Activated CD4-positive, alpha-beta memory T cell treated with anti-CD3 and anti-CD28 coated beads for 36 hours (primary cell): ENCODE measurements around the gene DLG2. TPM values are rescaled to one million over a fixed set of nuclear protein-coding genes. Genes with fewer than 3 reads are reported as not detected.

Experiments used
- CTCF ChIA-PET: fragments of 350-600 bp; sonication (Branson Sonifier 250); formaldehyde crosslinking; loops from one replicate; lab custom pipeline; 2021; ENCODE audit warnings: antibody characterized with exemption, inconsistent platforms; lab: Charles Lee
- POLR2A ChIA-PET: fragments of 350-600 bp; sonication (Branson Sonifier 250); formaldehyde crosslinking; loops from one replicate; lab custom pipeline; 2021; ENCODE audit warnings: antibody characterized with exemption; lab: Charles Lee
- DNase-seq: peaks from one replicate; pipeline ENCODE4 v3.0.0-alpha.2; 2020
- H3K27ac Mint-ChIP-seq: one replicate; pipeline ENCODE4 v1.8.0; 2021; ENCODE audit warnings: mixed read lengths
- H3K27me3 Mint-ChIP-seq: one replicate; pipeline ENCODE4 v1.8.0; 2021; ENCODE audit warnings: mixed read lengths
- H3K36me3 Mint-ChIP-seq: one replicate; pipeline ENCODE4 v1.8.0; 2021; ENCODE audit warnings: mixed read lengths
- H3K4me1 Mint-ChIP-seq: one replicate; pipeline ENCODE4 v1.8.0; 2021; ENCODE audit warnings: low read depth, mixed read lengths
- H3K4me3 Mint-ChIP-seq: one replicate; pipeline ENCODE4 v1.8.0; 2021; ENCODE audit warnings: mild to moderate bottlenecking, mixed read lengths
- H3K9me3 Mint-ChIP-seq: one replicate; pipeline ENCODE4 v1.8.0; 2021; ENCODE audit warnings: mixed read lengths
- intact Hi-C: fragments of 100-400 bp; cut with micrococcal nuclease; formaldehyde crosslinking; loops from one replicate; pipeline ENCODE4 v1.15.1; 2023
- total RNA-seq, 2 experiments: library from RNA; stranded (reverse); gene quantifications; one replicate each; pipeline ENCODE4 v1.2.3, GENCODE V29; 2021

The DLG2 gene
- total RNA-seq, 2 experiments from 2014 or later = 1.7 to 2.1 TPM

DNA sequence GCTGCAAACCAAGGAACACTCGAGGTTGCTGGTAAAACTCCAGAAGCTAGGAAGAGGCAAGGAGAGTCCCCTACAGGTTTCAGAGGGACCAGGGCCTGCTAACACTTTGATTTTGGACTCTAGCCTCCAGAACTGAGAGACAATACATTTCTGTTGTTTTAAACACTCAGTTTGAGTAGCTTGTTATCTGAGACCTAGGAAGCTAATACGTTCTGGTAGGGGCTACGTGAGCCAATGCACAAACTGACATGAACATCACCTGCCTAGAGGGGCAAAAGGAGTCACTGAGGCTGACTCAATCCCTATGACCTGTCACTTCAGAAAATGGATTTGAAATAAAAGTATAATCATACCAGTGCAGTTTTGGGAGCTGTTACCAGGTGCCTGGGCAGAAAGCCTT, 1775.1 kb downstream of the DLG2 start:
- ChIA-PET CTCF (no interaction called here), POLR2A (interaction anchor here (0.9 kb wide), 1 partner anchor 13 kb away, joined by 4 read pairs; no protein-coding TSS in a partner anchor)
- Mint-ChIP-seq H3K27ac (no peak overlapping the region), H3K4me3 (no peak overlapping the region), H3K4me1 (no peaks in the 10 kb centered on the region), H3K9me3 (peaks cover 3% of the 10 kb centered on the region), H3K27me3 (no peaks in the 10 kb centered on the region), H3K36me3 (no peaks in the 10 kb centered on the region)
- intact Hi-C loops = no loop called here
- DNase-seq = no peak

DNA sequence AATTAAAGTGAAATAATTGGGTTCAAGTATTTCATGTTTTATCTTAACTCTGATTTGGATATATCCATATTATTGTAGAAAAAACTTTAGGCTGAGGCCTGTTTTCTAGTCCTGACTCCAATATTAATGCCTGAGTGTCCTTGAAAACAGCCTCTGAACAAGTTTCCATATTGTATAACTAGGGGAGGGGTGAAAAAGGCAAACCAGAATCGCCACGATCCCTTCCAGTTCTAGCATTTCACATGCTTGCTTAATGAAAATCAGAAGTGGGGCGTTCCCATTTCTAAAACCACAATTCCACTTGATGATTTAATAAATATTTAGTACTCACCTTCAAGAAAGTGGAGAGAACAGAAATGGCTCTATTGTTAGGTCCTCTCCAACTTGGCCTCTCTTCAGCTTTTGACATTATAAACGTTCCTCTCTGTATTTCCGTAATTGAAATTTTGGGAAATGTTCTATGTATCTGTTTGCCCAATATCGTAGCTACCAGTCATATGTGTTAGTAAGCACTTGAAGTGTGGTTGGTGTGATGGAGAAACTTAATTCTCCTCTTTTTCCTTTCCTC, 1779.6 kb downstream of the DLG2 start:
- no peak overlapping the region for H3K27ac Mint-ChIP-seq
- intact Hi-C loops = no loop called here
- no peak overlapping the region for H3K4me3 Mint-ChIP-seq
- no peaks in the 10 kb centered on the region for H3K4me1 Mint-ChIP-seq
- POLR2A ChIA-PET = no interaction called here
- H3K36me3 Mint-ChIP-seq = no peaks in the 10 kb centered on the region
- CTCF ChIA-PET = no interaction called here
- no peaks in the 10 kb centered on the region for H3K9me3 Mint-ChIP-seq
- no peaks in the 10 kb centered on the region for H3K27me3 Mint-ChIP-seq
- DNase-seq = no peak

DNA sequence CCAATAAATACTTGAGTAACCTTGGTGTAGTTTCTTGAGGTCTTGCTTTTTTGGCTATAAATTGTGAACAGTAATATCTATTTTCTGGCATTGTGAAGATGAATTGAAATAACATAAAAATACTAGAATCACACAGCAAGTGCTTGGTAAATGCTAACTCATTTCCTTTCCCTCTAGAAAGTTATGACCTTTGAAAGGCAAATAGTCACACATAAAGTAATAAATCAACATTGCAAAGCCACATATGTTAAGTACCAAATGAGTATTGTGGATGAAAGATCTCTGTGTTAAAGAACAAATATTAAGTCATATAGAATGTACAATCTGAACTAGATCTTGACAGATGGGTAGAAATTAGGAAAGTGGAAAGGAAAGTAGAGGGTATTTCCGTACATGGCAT, 1781.3 kb downstream of the DLG2 start:
- H3K4me3 Mint-ChIP-seq = no peak overlapping the region
- ChIA-PET POLR2A (no interaction called here), CTCF (interaction anchor here (1.2 kb wide), 1 partner anchor 9 kb away, joined by 3 read pairs; no protein-coding TSS in a partner anchor)
- H3K9me3 Mint-ChIP-seq = no peaks in the 10 kb centered on the region
- intact Hi-C loops = no loop called here
- no peaks in the 10 kb centered on the region for H3K4me1 Mint-ChIP-seq
- H3K36me3 Mint-ChIP-seq = no peaks in the 10 kb centered on the region
- no peak overlapping the region for H3K27ac Mint-ChIP-seq
- no peaks in the 10 kb centered on the region for H3K27me3 Mint-ChIP-seq
- no peak for DNase-seq

DNA sequence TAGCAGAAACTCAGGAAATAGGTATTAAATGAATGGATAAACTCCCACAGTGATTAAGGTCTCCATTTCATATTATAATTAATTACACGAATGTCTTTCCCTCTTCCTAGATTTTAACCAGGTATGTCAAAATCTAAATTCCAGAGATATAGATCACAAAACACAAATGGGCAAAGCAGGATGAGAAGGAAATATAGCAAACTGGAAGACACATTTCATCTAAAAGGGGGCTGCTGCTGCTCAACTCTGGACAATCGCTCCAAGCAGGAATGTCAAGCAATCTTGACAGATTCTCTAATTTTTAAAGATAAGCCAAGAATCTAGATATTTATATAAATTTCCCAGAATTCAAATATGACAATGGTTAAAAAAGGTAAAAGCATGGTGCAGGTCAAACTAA, 1786.8 kb downstream of the DLG2 start:
- no peak for DNase-seq
- H3K9me3 Mint-ChIP-seq = no peaks in the 10 kb centered on the region
- intact Hi-C loops = no loop called here
- no peak overlapping the region for H3K4me3 Mint-ChIP-seq
- ChIA-PET CTCF (no interaction called here), POLR2A (no interaction called here)
- no peaks in the 10 kb centered on the region for H3K36me3 Mint-ChIP-seq
- H3K27me3 Mint-ChIP-seq = no peaks in the 10 kb centered on the region
- no peak overlapping the region for H3K27ac Mint-ChIP-seq
- no peaks in the 10 kb centered on the region for H3K4me1 Mint-ChIP-seq

DNA sequence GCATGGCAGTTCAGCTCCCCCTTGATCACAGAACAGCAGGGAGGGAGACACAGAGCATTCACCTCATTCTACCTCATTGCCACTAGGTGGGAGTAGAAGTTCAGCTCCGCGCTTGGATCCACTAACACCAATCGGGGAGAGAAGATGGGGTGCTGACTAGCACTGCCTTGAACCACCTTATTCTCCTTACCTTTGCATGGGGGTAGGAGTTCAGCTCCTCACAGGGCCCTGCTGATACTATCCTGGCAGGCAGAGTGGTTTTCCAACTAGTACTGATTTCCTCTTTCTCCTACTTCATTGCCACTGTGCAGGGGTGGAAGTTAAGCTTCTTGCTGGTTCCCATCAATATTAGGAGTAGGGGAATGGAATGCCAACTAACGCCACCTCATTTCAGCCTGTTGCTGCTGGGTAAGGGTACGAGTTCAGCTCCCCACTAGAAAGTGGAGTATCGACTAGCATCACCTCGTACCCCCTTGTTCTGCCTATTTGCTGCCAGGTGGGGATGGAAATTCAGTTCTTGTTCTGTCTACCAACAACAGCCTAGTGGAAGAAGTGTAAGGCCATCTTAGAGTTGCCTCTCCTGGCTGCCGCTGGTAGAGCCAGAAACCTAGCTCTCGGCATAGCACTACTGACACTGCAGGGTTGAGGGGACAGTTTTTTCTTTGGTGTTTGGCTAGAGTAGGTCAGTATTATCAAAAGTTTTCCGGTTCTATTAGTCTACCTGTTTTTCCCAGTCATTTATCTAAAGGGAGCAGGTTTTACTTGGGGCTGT, 1790.1 kb downstream of the DLG2 start:
- Mint-ChIP-seq H3K9me3 (no peaks in the 10 kb centered on the region), H3K36me3 (no peaks in the 10 kb centered on the region), H3K4me1 (no peaks in the 10 kb centered on the region), H3K4me3 (no peak overlapping the region), H3K27ac (no peak overlapping the region), H3K27me3 (peaks cover 1% of the 10 kb centered on the region)
- ChIA-PET POLR2A (no interaction called here), CTCF (interaction anchor here (0.7 to 1.5 kb wide), 7 partner anchors 8 to 729 kb away, joined by 3 to 8 read pairs (median 4); no protein-coding TSS in a partner anchor)
- DNase-seq = peak; percentile 19
- intact Hi-C loops = loop anchor here (2.0 kb wide), 2 partner anchors 548 to 728 kb away; no protein-coding TSS in a partner anchor

DNA sequence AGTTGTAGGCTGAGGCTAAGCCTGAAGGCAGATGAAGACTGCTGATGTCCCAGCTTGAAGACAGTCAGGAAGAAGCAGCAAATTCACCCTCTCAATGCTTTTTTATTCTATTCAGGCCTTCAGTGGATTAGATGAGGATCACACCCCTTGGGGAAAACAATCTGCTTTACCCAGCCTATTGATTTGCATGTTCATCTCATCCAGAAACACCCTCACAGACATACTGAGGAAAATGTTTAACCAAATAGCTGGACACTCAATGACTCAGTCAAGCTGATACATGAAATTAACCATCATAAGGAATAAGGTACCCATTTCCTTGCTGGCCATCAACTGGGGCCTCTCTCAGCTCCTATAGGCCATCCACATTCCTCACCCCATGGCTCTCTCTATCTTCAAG, 1791.1 kb downstream of the DLG2 start:
- POLR2A ChIA-PET = no interaction called here
- Mint-ChIP-seq H3K4me3 (no peak overlapping the region), H3K4me1 (no peaks in the 10 kb centered on the region), H3K9me3 (no peaks in the 10 kb centered on the region), H3K36me3 (no peaks in the 10 kb centered on the region), H3K27ac (no peak overlapping the region), H3K27me3 (peaks cover 1% of the 10 kb centered on the region)
- no peak for DNase-seq
- intact Hi-C loops = loop anchor here (2.0 kb wide), 2 partner anchors 549 to 729 kb away; no protein-coding TSS in a partner anchor
- CTCF ChIA-PET = interaction anchor here (0.7 to 1.5 kb wide), 6 partner anchors 8 to 730 kb away, joined by 3 to 8 read pairs (median 4); no protein-coding TSS in a partner anchor

DNA sequence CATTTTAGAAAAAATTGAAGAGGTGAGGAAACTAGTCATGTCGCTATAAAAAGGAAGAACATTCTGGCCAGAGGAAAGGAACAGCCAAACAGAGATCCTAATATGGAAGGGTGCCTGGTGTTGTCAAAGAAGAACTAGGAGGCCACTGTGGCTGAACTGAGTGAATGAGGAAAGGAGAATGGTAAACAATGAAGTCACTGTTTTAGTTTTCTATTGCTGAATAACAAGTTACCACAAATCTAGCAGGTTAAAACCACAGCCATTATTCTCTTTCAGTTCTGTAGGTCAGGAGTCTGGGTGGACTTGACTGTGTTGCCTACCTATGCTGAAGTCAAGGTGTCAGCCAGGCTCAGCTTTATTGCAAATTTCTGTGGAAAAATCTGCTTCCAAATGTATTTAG, 1791.7 kb downstream of the DLG2 start:
- Mint-ChIP-seq H3K9me3 (no peaks in the 10 kb centered on the region), H3K27ac (no peak overlapping the region), H3K27me3 (peaks cover 1% of the 10 kb centered on the region), H3K4me1 (no peaks in the 10 kb centered on the region), H3K36me3 (no peaks in the 10 kb centered on the region), H3K4me3 (no peak overlapping the region)
- DNase-seq = no peak
- CTCF ChIA-PET = no interaction called here
- POLR2A ChIA-PET = no interaction called here
- intact Hi-C loops = no loop called here

DNA sequence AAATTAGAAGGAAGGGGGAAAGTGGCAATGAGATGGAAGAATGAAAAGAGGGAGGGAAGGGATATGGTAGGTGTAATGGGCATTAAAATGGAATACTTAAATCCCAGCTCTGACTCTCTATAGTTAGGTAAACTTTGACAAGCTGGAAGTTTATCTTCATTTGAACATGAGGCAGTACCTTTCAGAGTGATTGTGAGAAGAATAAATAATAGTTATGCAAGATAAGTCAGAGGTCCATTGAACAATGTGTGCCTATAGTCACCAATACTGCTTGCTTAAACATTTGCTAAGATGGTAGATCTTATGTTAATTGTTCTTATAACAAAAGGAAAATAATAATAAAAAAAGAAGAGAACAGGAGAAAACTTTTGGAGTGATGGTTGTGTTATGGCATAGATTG, 1795.2 kb downstream of the DLG2 start:
- CTCF ChIA-PET = no interaction called here
- intact Hi-C loops = no loop called here
- Mint-ChIP-seq H3K27me3 (peaks cover 2% of the 10 kb centered on the region), H3K36me3 (no peaks in the 10 kb centered on the region), H3K4me1 (no peaks in the 10 kb centered on the region), H3K27ac (no peak overlapping the region), H3K4me3 (no peak overlapping the region), H3K9me3 (no peaks in the 10 kb centered on the region)
- no peak for DNase-seq
- POLR2A ChIA-PET = no interaction called here

DNA sequence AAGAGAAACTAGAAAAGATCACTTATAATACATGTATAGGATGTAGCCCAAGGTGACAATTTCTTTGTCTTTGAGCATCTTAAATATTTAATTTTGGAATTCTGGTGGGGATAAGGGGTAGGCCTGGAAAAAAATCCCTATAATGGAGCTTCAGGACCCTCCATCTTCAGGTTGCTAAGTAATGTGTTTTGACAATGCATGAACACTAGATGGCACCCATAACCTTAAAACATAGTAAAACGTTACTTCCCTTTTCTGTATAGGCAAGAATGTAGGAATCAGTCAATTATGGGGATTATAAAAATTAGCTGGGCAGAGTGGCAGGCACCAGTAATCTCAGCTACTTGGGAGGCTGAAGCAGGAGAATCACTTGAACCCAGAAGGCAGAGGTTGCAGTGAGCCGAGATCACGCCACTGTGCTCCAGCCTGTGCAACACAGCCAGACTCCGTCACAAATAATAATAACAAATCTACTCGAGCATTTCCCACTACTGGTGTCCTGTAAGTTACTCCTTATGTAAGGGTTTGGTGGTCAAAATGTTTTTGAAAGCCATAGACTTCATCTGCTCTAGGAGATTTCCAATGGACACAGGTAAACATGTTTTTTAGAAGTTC, 1799.1 kb downstream of the DLG2 start:
- DNase-seq = no peak
- POLR2A ChIA-PET = no interaction called here
- intact Hi-C loops = loop anchor here (2.0 kb wide), 1 partner anchor 737 kb away; no protein-coding TSS in a partner anchor

DNA sequence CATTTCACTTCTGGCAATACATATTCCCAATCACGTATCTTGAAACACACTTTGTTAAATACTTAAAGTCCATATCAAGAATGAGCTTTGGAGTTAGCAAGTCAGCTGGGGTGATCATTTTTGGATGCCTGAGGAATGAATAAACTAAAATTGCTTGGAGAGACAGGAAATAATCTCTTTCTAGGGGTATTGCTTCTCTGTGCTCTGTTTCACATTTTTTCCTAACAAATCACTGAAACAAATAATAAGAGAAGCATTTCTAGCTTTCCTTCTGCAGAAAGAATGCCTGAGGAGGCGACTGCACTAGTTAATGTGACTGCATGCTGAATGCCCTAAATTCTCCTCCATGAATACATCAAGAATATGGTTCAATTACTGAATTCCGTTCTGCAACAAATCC, 1799.6 kb downstream of the DLG2 start:
- ChIA-PET CTCF (interaction anchor here (1.5 to 2.1 kb wide), 3 partner anchors 9 to 17 kb away, joined by 5 to 15 read pairs (median 8); no protein-coding TSS in a partner anchor), POLR2A (no interaction called here)
- H3K36me3 Mint-ChIP-seq = no peaks in the 10 kb centered on the region
- no peak for DNase-seq
- H3K27me3 Mint-ChIP-seq = peaks cover 4% of the 10 kb centered on the region
- H3K27ac Mint-ChIP-seq = no peak overlapping the region
- H3K4me3 Mint-ChIP-seq = no peak overlapping the region
- H3K4me1 Mint-ChIP-seq = no peaks in the 10 kb centered on the region
- no peaks in the 10 kb centered on the region for H3K9me3 Mint-ChIP-seq
- intact Hi-C loops = no loop called here

More for the DNA sequence above, 1799.1 kb downstream of the DLG2 start:
- no peak overlapping the region for H3K27ac Mint-ChIP-seq
- no peaks in the 10 kb centered on the region for H3K4me1 Mint-ChIP-seq
- peaks cover 4% of the 10 kb centered on the region for H3K27me3 Mint-ChIP-seq
- H3K4me3 Mint-ChIP-seq = no peak overlapping the region
- CTCF ChIA-PET = interaction anchor here (1.5 to 2.1 kb wide), 3 partner anchors 9 to 17 kb away, joined by 5 to 15 read pairs (median 8); no protein-coding TSS in a partner anchor
- no peaks in the 10 kb centered on the region for H3K36me3 Mint-ChIP-seq
- H3K9me3 Mint-ChIP-seq = no peaks in the 10 kb centered on the region

DNA sequence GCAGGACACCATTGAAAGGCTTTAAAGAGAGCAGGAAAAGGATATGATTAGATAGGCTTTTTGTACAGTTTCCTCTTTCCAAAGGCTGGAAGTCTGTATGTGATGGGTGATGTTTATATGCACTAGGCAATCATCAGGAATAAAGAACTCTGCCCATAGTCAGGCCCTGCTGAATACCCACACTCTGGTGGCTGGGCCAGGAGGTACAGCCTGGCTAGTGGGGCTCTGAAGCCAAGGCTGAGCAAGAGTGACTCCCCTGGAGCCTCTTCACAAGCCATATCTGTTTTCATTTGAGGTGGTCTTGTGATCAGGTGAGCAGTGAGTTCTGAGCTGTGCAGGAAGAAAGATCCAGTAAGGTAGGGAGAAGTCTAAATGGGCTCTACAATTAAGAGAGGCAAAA, 1801.1 kb downstream of the DLG2 start:
- POLR2A ChIA-PET = no interaction called here
- intact Hi-C loops = no loop called here
- Mint-ChIP-seq H3K4me3 (no peak overlapping the region), H3K9me3 (no peaks in the 10 kb centered on the region), H3K27me3 (peaks cover 2% of the 10 kb centered on the region), H3K27ac (no peak overlapping the region), H3K36me3 (no peaks in the 10 kb centered on the region), H3K4me1 (no peaks in the 10 kb centered on the region)
- CTCF ChIA-PET = no interaction called here
- no peak for DNase-seq

DNA sequence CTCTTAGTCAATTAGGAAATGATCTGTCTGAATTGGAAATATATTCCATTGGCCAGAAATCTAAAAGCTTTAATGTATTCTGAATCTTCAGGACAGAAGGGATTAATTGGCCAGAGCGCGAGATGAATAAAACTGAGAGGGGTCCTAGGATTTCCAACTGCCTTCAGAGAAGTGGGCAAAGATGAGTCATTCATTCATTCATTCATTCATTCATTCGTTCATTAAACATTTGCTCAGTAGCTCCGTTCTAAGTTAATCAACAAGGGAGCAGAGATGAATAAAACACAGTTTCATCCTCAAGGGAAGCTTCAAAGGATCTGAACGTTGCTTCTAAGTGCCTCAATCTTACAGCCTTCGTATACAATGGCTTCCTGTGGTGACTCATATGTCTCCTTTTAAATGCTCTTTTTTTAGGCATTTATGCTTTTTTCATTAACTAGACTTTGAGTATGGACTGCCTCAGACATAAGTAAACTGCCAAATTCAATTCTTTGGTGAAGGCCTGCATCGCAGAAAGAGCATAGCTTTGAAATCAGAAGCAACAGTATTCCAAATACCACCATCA, 1803.6 kb downstream of the DLG2 start:
- POLR2A ChIA-PET = no interaction called here
- Mint-ChIP-seq H3K27ac (no peak overlapping the region), H3K4me1 (no peaks in the 10 kb centered on the region), H3K9me3 (no peaks in the 10 kb centered on the region), H3K4me3 (no peak overlapping the region), H3K36me3 (no peaks in the 10 kb centered on the region), H3K27me3 (peaks cover 2% of the 10 kb centered on the region)
- CTCF ChIA-PET = interaction anchor here (1.7 to 1.8 kb wide), 2 partner anchors 531 to 956 kb away, joined by 8 read pairs; no protein-coding TSS in a partner anchor
- intact Hi-C loops = no loop called here
- DNase-seq = no peak
